ENCODE measurements around the gene LRRC47. TPM values are rescaled to one million over a fixed set of nuclear protein-coding genes. Genes with fewer than 3 reads are reported as not detected.

LRRC47 gene
- total and polyA plus RNA-seq, 9 donors, result 26.7 to 60.7 (median 47.6) TPM

DNA sequence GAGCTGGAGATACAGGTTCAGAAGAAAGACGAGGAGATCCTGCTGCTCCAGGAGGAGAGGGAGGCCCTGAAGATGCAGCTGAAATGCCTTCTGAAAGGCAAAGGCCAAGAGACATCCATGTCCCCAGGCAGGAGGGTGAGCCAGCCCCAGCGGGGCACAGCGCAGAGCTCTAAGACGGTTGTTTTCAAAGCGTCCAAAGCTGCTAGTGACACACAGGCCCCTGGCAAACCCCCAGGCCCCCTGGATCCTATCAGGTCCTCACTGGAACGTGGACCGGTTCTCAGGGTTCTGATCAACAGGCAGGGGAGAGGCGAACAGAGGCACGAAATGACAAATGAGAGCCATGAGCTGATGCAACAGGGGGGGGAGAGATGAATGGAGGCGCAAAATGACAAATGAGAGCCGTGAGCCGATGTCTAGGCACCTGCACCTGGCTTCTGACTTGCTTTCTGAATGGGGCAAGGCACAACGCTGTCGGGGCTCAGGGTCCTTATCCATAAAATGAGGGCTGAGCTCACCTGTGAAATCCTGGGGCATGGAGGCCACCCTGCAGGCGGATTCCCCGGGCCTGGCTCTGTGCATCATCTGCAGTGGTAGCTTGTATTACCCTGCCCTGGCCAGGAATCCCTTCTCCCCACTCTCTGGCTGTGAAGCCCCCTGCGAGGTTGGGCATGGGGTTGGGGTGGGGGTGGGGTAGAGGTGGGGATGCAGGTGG, 34.8 kb downstream of the LRRC47 start:
- no peak for DNase-seq
- no peaks in the 10 kb centered on the region for H3K36me3 ChIP-seq
- no peak overlapping the region for H3K4me3 ChIP-seq
- no peak overlapping the region for H3K27ac ChIP-seq
- no peaks in the 10 kb centered on the region for H3K9me3 ChIP-seq
- no peaks in the 10 kb centered on the region for H3K4me1 ChIP-seq (ENCODE audit: insufficient read depth)
- WGBS, 3 donors, result 78 to 81% (median 79%) methylated on average over 17 of the region's 17 CpGs
- TF ChIP-seq POLR2A (IDR thresholded peaks at IDR 0.05) (no peak), EP300 (IDR thresholded peaks at IDR 0.05) (no peak)
- TF ChIP-seq, protein P1, sequence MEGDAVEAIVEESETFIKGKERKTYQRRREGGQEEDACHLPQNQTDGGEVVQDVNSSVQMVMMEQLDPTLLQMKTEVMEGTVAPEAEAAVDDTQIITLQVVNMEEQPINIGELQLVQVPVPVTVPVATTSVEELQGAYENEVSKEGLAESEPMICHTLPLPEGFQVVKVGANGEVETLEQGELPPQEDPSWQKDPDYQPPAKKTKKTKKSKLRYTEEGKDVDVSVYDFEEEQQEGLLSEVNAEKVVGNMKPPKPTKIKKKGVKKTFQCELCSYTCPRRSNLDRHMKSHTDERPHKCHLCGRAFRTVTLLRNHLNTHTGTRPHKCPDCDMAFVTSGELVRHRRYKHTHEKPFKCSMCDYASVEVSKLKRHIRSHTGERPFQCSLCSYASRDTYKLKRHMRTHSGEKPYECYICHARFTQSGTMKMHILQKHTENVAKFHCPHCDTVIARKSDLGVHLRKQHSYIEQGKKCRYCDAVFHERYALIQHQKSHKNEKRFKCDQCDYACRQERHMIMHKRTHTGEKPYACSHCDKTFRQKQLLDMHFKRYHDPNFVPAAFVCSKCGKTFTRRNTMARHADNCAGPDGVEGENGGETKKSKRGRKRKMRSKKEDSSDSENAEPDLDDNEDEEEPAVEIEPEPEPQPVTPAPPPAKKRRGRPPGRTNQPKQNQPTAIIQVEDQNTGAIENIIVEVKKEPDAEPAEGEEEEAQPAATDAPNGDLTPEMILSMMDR (IDR thresholded peaks at IDR 0.05), result no peak
- H3K27me3 ChIP-seq, result peaks cover 2% of the 10 kb centered on the region
- intact Hi-C loops (cut with DNase I), result no loop called here

DNA sequence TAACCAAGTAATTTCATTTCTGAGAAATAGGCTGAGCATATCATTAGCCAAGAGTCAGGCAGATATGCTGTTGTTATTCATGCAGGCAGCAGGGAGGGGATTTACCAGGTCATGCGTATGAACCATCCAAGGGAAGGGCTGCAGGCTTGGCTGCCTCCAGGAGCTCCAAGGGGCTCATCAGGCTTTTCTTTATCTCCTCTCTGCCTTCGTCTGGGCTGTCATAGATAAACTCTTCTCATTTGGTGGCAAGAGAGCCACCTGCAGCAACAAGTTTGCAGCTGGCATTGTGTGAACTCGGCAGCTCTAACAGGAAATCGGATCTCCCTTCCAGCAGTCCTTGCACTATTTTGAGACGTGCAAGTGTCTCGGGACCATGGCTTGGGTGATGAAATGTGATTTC, 36.5 kb downstream of the LRRC47 start:
- DNase-seq, result no peak
- H3K36me3 ChIP-seq, result no peaks in the 10 kb centered on the region
- H3K27me3 ChIP-seq, result peaks cover 2% of the 10 kb centered on the region
- WGBS, 3 donors, result 54 to 68% (median 60%) methylated on average over 6 of the region's 6 CpGs
- intact Hi-C loops (cut with DNase I), result no loop called here
- H3K4me3 ChIP-seq, result no peak overlapping the region
- TF ChIP-seq, protein P1 (IDR thresholded peaks at IDR 0.05), result no peak
- TF ChIP-seq POLR2A (IDR thresholded peaks at IDR 0.05) (no peak), EP300 (IDR thresholded peaks at IDR 0.05) (no peak)
- H3K4me1 ChIP-seq (ENCODE audit: insufficient read depth), result no peaks in the 10 kb centered on the region
- no peak overlapping the region for H3K27ac ChIP-seq
- no peaks in the 10 kb centered on the region for H3K9me3 ChIP-seq

DNA sequence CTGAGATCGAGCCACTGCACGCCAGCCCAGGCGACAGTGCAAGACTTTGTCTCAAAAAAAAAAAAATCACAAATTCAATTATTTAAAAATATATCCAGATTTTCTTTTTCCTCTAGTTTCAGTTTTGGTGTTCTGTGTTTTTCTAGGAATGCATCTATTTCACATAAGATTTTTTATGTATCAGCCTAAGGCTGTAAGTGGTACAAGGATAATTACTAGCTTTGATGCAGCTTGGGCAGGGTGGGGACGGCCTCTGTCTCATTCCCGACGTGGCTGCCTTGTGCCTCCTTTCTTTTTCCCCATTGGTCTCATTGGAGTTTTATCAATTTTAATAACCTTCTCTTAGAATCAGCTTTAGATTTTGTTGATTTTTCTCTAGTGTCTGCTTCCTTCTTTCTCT, 37.1 kb downstream of the LRRC47 start:
- 71 to 82% (median 74%) methylated on average over 6 of the region's 6 CpGs for whole genome bisulfite sequencing, 3 donors
- intact Hi-C loops (cut with DNase I), result no loop called here
- H3K27me3 ChIP-seq, result peaks cover 2% of the 10 kb centered on the region

DNA sequence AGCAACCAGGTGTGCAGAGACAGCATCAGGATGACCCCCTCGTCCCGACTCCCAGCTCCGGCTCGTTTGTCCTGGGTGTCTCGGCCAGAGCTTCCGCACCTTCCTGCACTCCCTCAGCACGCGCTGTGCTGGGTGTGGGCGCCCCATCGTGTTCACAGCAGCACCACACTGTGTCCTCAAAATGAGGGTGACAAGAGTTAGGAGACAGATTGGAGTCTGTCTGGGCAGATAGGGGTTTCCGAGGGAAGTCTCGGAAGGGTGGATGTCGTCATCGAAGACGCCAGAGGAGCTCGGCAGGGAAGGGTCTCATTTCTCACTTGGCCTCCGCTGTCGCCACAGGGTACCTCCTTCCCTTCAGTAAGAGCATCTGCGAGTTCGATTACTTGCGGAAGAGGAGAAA, 39.9 kb downstream of the LRRC47 start:
- no peak overlapping the region for H3K27ac ChIP-seq
- 68 to 82% (median 72%) methylated on average over 19 to 21 of the region's 21 CpGs for WGBS, 3 donors
- H3K9me3 ChIP-seq, result no peaks in the 10 kb centered on the region
- peaks cover 2% of the 10 kb centered on the region for H3K27me3 ChIP-seq
- no peak for TF ChIP-seq POLR2A (IDR thresholded peaks at IDR 0.05)
- TF ChIP-seq, protein P1 (IDR thresholded peaks at IDR 0.05), result no peak
- TF ChIP-seq EP300 (IDR thresholded peaks at IDR 0.05), result no peak
- H3K4me3 ChIP-seq, result no peak overlapping the region
- no peaks in the 10 kb centered on the region for H3K4me1 ChIP-seq (ENCODE audit: insufficient read depth)
- intact Hi-C loops (cut with DNase I), result no loop called here
- no peak for DNase-seq
- H3K36me3 ChIP-seq, result no peaks in the 10 kb centered on the region

More for the DNA sequence above, 37.1 kb downstream of the LRRC47 start:
- Histone ChIP-seq H3K4me3 (no peak overlapping the region), H3K27ac (no peak overlapping the region), H3K36me3 (no peaks in the 10 kb centered on the region), H3K9me3 (no peaks in the 10 kb centered on the region), H3K4me1 (ENCODE audit: insufficient read depth) (no peaks in the 10 kb centered on the region)
- TF ChIP-seq POLR2A (IDR thresholded peaks at IDR 0.05) (no peak), EP300 (IDR thresholded peaks at IDR 0.05) (no peak)
- TF ChIP-seq, protein P1 (IDR thresholded peaks at IDR 0.05), result no peak
- DNase-seq, result no peak
